AG04450 (cell line): ENCODE measurements around the gene ABHD6. TPM values are rescaled to one million over a fixed set of nuclear protein-coding genes. Genes with fewer than 3 reads are reported as not detected.

Experiments used
- CTCF ChIA-PET: fragments of 300-600, 350-600 bp; formaldehyde crosslinking; extraction: SDS; loops from one replicate; lab custom pipeline; 2022; ENCODE audit warnings: antibody characterized with exemption, inconsistent platforms; lab: Charles Lee
- POLR2A ChIA-PET: fragments of 350-600 bp; formaldehyde crosslinking; extraction: SDS; loops from one replicate; lab custom pipeline; 2021; ENCODE audit warnings: antibody characterized with exemption, inconsistent platforms; lab: Yijun Ruan, JAX
- DNase-seq: peaks from one replicate; pipeline ENCODE4 v3.0.0-alpha.2; 2011; ENCODE audit warnings: low read depth, low spot score
- H3K27ac ChIP-seq: one replicate; pipeline ENCODE4 v1.5.1; 2012; ENCODE audit warnings: low read depth, low read length, control low read depth
- H3K27me3 ChIP-seq: one replicate; pipeline ENCODE4 v1.6.0; 2012; ENCODE audit warnings: low read length; ENCODE audit not compliant: control insufficient read depth, insufficient read depth
- H3K4me3 ChIP-seq: 2 replicates; pipeline ENCODE4 v1.5.1; 2011; ENCODE audit warnings: mild to moderate bottlenecking, low read depth, low read length, control low read depth
- H3K9me3 ChIP-seq: 2 replicates; pipeline ENCODE4 v1.5.1; 2012; ENCODE audit warnings: low read length; ENCODE audit not compliant: control insufficient read depth, insufficient read depth
- CTCF ChIP-seq: IDR thresholded peaks from 2 replicates; pipeline ENCODE4 v1.5.1; 2011; ENCODE audit warnings: low read depth, low read length, control low read depth, inconsistent platforms
- polyA plus RNA-seq: library from polyadenylated mRNA; depleted of rRNA; stranded (reverse); fragments of >200 nt; gene quantifications from 2 replicates; pipeline ENCODE4 v1.2.3, GENCODE V29; 2011

Gene ABHD6
- polyA plus RNA-seq, 1 experiment = 8.4 TPM

DNA sequence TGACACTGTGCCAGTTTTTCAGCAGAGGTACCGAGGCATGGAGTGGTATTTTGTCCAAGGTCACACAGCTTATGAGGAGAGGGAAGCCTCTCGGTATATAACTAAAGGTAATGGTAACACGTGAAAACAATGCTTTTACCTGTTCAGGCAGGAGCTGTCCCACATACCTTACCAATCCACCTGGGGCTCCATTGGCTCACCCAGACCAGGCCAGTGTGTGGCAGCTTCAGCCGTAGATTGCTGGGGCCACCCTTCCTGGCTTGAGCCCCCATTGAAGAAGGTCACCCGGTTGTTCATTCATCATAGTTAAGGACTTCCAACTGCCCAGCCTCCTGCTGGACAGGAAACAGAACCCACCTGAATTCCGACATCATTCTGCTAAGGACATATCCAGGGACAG lies 59.3 kb downstream of the ABHD6 start:
- POLR2A ChIA-PET = no interaction called here
- TF ChIP-seq CTCF = no peak
- no peak for DNase-seq
- H3K27ac ChIP-seq = no peak overlapping the region
- no peaks in the 10 kb centered on the region for H3K9me3 ChIP-seq
- peaks cover 8% of the 10 kb centered on the region for H3K27me3 ChIP-seq
- H3K4me3 ChIP-seq = no peak overlapping the region
- CTCF ChIA-PET = interaction anchor here (1.3 to 10.7 kb wide), 3 partner anchors 10 to 120 kb away, joined by 3 to 216 read pairs (median 23); partner anchors contain the start of genes HTD2 and RPP14

- POLR2A ChIA-PET = no interaction called here
- CTCF ChIA-PET = interaction anchor here (0.6 to 10.7 kb wide), 3 partner anchors 80 to 110 kb away, joined by 3 to 216 read pairs (median 8); no protein-coding TSS in a partner anchor
- H3K9me3 ChIP-seq = no peaks in the 10 kb centered on the region
- peaks cover 10% of the 10 kb centered on the region for H3K27me3 ChIP-seq
- H3K27ac ChIP-seq = no peak overlapping the region
- H3K4me3 ChIP-seq = no peak overlapping the region
- DNase-seq = no peak
- TF ChIP-seq CTCF = no peak
Observed at GRCh38 chr3:58298190-58298589, 60.6 kb downstream of the ABHD6 start.

- no peak overlapping the region for H3K4me3 ChIP-seq
- no peaks in the 10 kb centered on the region for H3K9me3 ChIP-seq
- no peak for TF ChIP-seq CTCF
- H3K27ac ChIP-seq = no peak overlapping the region
- peaks cover 10% of the 10 kb centered on the region for H3K27me3 ChIP-seq
- CTCF ChIA-PET = interaction anchor here (0.7 to 10.7 kb wide), 14 partner anchors 17 to 370 kb away, joined by 3 to 216 read pairs (median 5); partner anchors contain the start of gene FLNB
- DNase-seq = no peak
- POLR2A ChIA-PET = interaction anchor here (0.6 kb wide), 1 partner anchor 192 kb away, joined by 5 read pairs; no protein-coding TSS in a partner anchor
Observed at GRCh38 chr3:58299075-58299474, 61.5 kb downstream of the ABHD6 start.

DNA sequence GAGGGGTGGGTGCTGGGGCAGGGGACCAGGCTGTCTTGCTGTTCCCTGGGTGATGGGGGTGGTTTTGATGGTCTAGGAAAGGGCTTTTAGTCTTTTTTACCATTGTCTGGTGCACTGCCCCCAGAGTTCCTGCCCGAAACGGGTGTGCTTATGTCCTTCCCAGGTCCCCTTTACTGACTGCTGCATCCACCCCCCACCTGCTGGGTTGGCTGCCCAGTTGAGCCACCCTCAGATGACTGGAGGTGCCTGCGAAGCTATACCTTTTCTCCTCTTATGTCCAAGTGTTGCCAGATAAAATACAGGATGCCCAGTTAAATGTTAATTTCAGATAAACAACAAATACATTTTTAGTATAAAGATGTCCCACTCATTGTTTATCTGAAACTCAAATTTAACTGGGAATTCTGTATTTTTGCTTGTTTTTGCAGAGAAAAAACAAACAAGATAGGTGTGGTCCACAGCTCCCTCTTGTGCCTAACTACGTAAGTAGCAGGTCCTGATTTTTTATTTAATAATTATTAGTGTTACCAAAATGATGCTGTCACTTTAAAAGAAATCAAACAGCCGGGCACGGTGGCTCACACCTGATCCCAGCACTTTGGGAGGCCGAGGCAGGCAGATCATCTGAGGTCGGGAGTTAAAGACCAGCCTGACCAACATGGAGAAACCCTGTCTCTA lies 62.4 kb downstream of the ABHD6 start:
- POLR2A ChIA-PET = interaction anchor here (0.6 kb wide), 1 partner anchor 191 kb away, joined by 5 read pairs; no protein-coding TSS in a partner anchor
- CTCF ChIA-PET = interaction anchor here (0.7 to 10.7 kb wide), 21 partner anchors 8 to 371 kb away, joined by 3 to 216 read pairs (median 4); partner anchors contain the start of gene FLNB
- peak; percentile 63 for TF ChIP-seq CTCF

More for the DNA sequence above, 62.4 kb downstream of the ABHD6 start:
- Histone ChIP-seq H3K27me3 (peaks cover 10% of the 10 kb centered on the region), H3K9me3 (no peaks in the 10 kb centered on the region), H3K27ac (no peak overlapping the region), H3K4me3 (no peak overlapping the region)
- DNase-seq = peak; percentile 13
